Measurements from ENCODE around the gene ELF1. TPM values are rescaled to one million over a fixed set of nuclear protein-coding genes. Genes with fewer than 3 reads are reported as not detected.

Gene ELF1
- total RNA-seq, 2 experiments from 2014 or later, result 75.2 to 87.0 TPM

GRCh38 chr13:40971321-40971720, 47.8 kb downstream of the ELF1 start:
- ChIA-PET POLR2A (interaction anchor here (0.6 kb wide), 1 partner anchor 945 kb away, joined by 3 read pairs; no protein-coding TSS in a partner anchor), CTCF (interaction anchor here (0.5 to 4.1 kb wide), 4 partner anchors 10 to 41 kb away, joined by 3 to 24 read pairs (median 4); no protein-coding TSS in a partner anchor)
- H3K4me1 Mint-ChIP-seq, result peaks cover 95% of the 10 kb centered on the region
- H3K4me3 Mint-ChIP-seq, result no peak overlapping the region
- H3K27me3 Mint-ChIP-seq, result no peaks in the 10 kb centered on the region
- peaks cover 11% of the 10 kb centered on the region for H3K36me3 Mint-ChIP-seq (ENCODE audit: low read depth)
- DNase-seq (no peak), ATAC-seq (no peak)
- no peaks in the 10 kb centered on the region for H3K9me3 Mint-ChIP-seq (ENCODE audit: low read depth)
- peak overlapping the region; percentile 58 for H3K27ac Mint-ChIP-seq
- intact Hi-C loops (cut with DNase I, micrococcal nuclease), result loop anchor here in 1 of 2 experiments (10.0 kb wide), 1 partner anchor 357 kb away; no protein-coding TSS in a partner anchor

GRCh38 chr13:40970803-40971202, 48.3 kb downstream of the ELF1 start:
- DNase-seq (no peak), ATAC-seq (no peak)
- CTCF ChIA-PET, result interaction anchor here (0.5 to 1.7 kb wide), 3 partner anchors 19 to 84 kb away, joined by 3 to 6 read pairs (median 3); no protein-coding TSS in a partner anchor
- H3K4me1 Mint-ChIP-seq, result peaks cover 95% of the 10 kb centered on the region
- H3K4me3 Mint-ChIP-seq, result no peak overlapping the region
- H3K36me3 Mint-ChIP-seq (ENCODE audit: low read depth), result peaks cover 11% of the 10 kb centered on the region
- H3K9me3 Mint-ChIP-seq (ENCODE audit: low read depth), result no peaks in the 10 kb centered on the region
- peak overlapping the region; percentile 69 for H3K27ac Mint-ChIP-seq
- intact Hi-C loops (cut with DNase I, micrococcal nuclease), result loop anchor here in 1 of 2 experiments (10.0 kb wide), 1 partner anchor 356 kb away; no protein-coding TSS in a partner anchor
- no peaks in the 10 kb centered on the region for H3K27me3 Mint-ChIP-seq
- POLR2A ChIA-PET, result interaction anchor here (0.6 kb wide), 1 partner anchor 946 kb away, joined by 3 read pairs; no protein-coding TSS in a partner anchor

DNA sequence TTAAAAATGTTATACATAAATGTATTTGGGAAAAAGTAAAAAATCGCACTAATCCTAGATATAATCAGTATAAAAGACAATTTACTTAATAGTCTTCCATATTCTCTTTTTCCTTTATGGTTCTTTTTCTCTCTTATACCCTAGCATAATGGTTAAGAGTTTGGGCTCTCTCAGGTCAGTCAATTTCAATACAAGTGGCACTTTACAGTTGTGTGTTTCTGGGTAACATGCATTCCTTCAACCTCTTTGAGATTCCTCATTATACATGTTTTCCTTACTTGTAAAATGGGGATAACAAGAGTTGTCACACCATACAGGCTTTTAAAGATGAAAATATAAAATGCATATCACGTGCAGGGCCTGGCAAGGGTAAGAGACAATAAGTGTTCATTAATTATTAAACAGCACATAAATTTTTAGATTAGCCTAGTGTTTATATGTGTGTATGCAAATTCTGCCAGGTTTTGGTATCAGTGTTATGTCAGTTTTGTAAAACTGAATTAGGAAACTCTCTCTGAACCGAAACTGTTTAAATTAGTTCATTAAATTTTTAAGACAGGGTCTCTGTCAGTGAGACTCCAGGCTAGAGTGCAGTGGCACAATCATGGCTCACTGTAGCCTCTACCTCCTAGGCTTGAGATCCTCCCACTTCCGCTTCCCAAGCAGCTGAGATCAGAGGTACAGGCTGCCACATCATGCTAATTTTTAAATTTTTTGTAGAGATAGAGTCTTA, 49.8 kb downstream of the ELF1 start:
- Mint-ChIP-seq H3K27ac (peak overlapping the region; percentile 69), H3K27me3 (no peaks in the 10 kb centered on the region), H3K4me1 (peaks cover 94% of the 10 kb centered on the region), H3K36me3 (ENCODE audit: low read depth) (peaks cover 8% of the 10 kb centered on the region), H3K4me3 (peak overlapping the region; percentile 7), H3K9me3 (ENCODE audit: low read depth) (no peaks in the 10 kb centered on the region)
- DNase-seq (peak; percentile 60), ATAC-seq (peak; percentile 84)
- ChIA-PET CTCF (interaction anchor here (0.9 to 1.7 kb wide), 3 partner anchors 41 to 86 kb away, joined by 3 to 6 read pairs (median 4); no protein-coding TSS in a partner anchor), POLR2A (no interaction called here)
- intact Hi-C loops (cut with DNase I, micrococcal nuclease), result no loop called here

DNA sequence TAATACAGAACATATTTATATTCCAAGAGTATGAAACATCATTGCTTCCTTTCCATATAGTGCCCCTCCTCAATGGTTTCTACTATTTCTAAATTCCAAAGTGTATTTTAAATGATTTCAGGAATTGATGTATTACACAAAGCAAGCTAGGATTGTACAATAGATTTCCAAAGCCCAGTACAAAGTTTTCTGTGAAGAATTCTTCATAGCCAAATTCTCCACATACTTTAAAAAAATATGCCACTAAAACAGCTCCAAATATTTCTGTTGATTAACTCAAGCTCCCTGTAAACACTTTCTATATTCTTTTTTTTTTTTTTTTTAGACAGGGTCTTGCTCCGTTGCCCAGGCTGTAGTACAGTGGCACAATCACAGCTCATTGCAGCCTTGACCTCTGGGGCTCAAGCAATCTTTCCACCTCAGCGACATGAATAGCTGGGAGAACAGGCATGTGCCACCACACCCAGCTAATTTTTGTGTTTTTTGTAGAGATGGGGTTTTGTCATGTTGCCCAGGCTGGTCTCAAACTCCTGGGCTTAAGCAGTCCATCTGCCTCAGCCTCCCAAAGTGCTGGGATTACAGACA, 50.6 kb downstream of the ELF1 start:
- Mint-ChIP-seq H3K4me3 (no peak overlapping the region), H3K27me3 (no peaks in the 10 kb centered on the region), H3K27ac (no peak overlapping the region), H3K9me3 (ENCODE audit: low read depth) (no peaks in the 10 kb centered on the region), H3K4me1 (peaks cover 94% of the 10 kb centered on the region), H3K36me3 (ENCODE audit: low read depth) (peaks cover 10% of the 10 kb centered on the region)
- no peak for DNase-seq
- ATAC-seq, result no peak
- CTCF ChIA-PET, result interaction anchor here (0.6 to 1.3 kb wide), 6 partner anchors 12 to 86 kb away, joined by 3 to 6 read pairs (median 4); partner anchors contain the start of gene ELF1
- POLR2A ChIA-PET, result interaction anchor here (0.6 kb wide), 1 partner anchor 51 kb away, joined by 5 read pairs; the partner anchor contains the start of gene ELF1
- intact Hi-C loops (cut with DNase I, micrococcal nuclease), result no loop called here

- ChIA-PET CTCF (interaction anchor here (1.4 to 3.6 kb wide), 3 partner anchors 8 to 15 kb away, joined by 6 to 21 read pairs (median 8); no protein-coding TSS in a partner anchor), POLR2A (no interaction called here)
- Mint-ChIP-seq H3K4me3 (no peak overlapping the region), H3K36me3 (ENCODE audit: low read depth) (peaks cover 12% of the 10 kb centered on the region), H3K27me3 (no peaks in the 10 kb centered on the region), H3K27ac (no peak overlapping the region), H3K9me3 (ENCODE audit: low read depth) (no peaks in the 10 kb centered on the region), H3K4me1 (peaks cover 92% of the 10 kb centered on the region)
- DNase-seq, result no peak
- ATAC-seq, result no peak
- intact Hi-C loops (cut with DNase I, micrococcal nuclease), result no loop called here
Observed at GRCh38 chr13:40966298-40966697, 52.8 kb downstream of the ELF1 start.

- Mint-ChIP-seq H3K27ac (no peak overlapping the region), H3K4me1 (peaks cover 79% of the 10 kb centered on the region), H3K27me3 (no peaks in the 10 kb centered on the region), H3K9me3 (ENCODE audit: low read depth) (no peaks in the 10 kb centered on the region), H3K36me3 (ENCODE audit: low read depth) (peaks cover 18% of the 10 kb centered on the region), H3K4me3 (no peak overlapping the region)
- ChIA-PET CTCF (interaction anchor here (1.7 to 3.6 kb wide), 2 partner anchors 11 to 90 kb away, joined by 6 to 21 read pairs; no protein-coding TSS in a partner anchor), POLR2A (interaction anchor here (0.6 kb wide), 1 partner anchor 150 kb away, joined by 8 read pairs; no protein-coding TSS in a partner anchor)
- DNase-seq (no peak), ATAC-seq (peak; percentile 71)
- intact Hi-C loops (cut with DNase I, micrococcal nuclease), result no loop called here
Observed at GRCh38 chr13:40963927-40964326, 55.2 kb downstream of the ELF1 start.

DNA sequence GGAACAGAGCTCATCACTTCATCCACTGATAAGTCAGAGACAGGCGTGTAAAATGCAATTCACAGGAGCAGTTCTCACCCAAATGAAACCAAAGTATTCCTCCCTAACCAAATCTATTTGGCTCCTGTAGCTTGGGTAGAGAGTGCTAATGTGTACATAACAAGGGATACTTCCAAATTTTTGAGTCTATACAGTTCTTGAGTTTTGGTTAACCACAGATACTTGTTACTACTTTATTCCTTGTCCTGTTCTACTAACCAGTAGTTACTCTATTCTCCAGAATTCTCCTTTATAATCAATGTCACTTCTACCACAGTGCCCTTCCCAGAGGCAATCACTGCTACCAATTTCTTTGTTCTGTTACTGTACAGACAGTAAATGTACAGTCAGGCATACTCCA, 57.3 kb downstream of the ELF1 start:
- peak overlapping the region; percentile 10 for H3K4me3 Mint-ChIP-seq
- DNase-seq (no peak), ATAC-seq (peak; percentile 59)
- CTCF ChIA-PET, result interaction anchor here (1.3 to 3.0 kb wide), 2 partner anchors 10 to 13 kb away, joined by 4 to 15 read pairs; no protein-coding TSS in a partner anchor
- H3K27ac Mint-ChIP-seq, result peak overlapping the region; percentile 76
- no peaks in the 10 kb centered on the region for H3K27me3 Mint-ChIP-seq
- no peaks in the 10 kb centered on the region for H3K9me3 Mint-ChIP-seq (ENCODE audit: low read depth)
- H3K4me1 Mint-ChIP-seq, result peaks cover 69% of the 10 kb centered on the region
- peaks cover 35% of the 10 kb centered on the region for H3K36me3 Mint-ChIP-seq (ENCODE audit: low read depth)
- POLR2A ChIA-PET, result interaction anchor here (0.7 kb wide), 2 partner anchors 52 to 83 kb away, joined by 3 to 4 read pairs; no protein-coding TSS in a partner anchor
- intact Hi-C loops (cut with DNase I, micrococcal nuclease), result no loop called here

- ChIA-PET POLR2A (interaction anchor here (0.7 kb wide), 2 partner anchors 52 to 83 kb away, joined by 3 to 4 read pairs; no protein-coding TSS in a partner anchor), CTCF (interaction anchor here (0.7 to 3.0 kb wide), 3 partner anchors 11 to 196 kb away, joined by 4 to 15 read pairs (median 4); no protein-coding TSS in a partner anchor)
- H3K36me3 Mint-ChIP-seq (ENCODE audit: low read depth), result peaks cover 38% of the 10 kb centered on the region
- DNase-seq, result no peak
- H3K9me3 Mint-ChIP-seq (ENCODE audit: low read depth), result no peaks in the 10 kb centered on the region
- no peak for ATAC-seq
- H3K4me1 Mint-ChIP-seq, result peaks cover 62% of the 10 kb centered on the region
- intact Hi-C loops (cut with DNase I, micrococcal nuclease), result no loop called here
- H3K4me3 Mint-ChIP-seq, result peak overlapping the region; percentile 10
- H3K27ac Mint-ChIP-seq, result peak overlapping the region; percentile 76
- H3K27me3 Mint-ChIP-seq, result no peaks in the 10 kb centered on the region
Observed at GRCh38 chr13:40961214-40961613, 57.9 kb downstream of the ELF1 start.

- no peak for ATAC-seq
- intact Hi-C loops (cut with DNase I, micrococcal nuclease), result no loop called here
- POLR2A ChIA-PET, result no interaction called here
- H3K9me3 Mint-ChIP-seq (ENCODE audit: low read depth), result no peaks in the 10 kb centered on the region
- CTCF ChIA-PET, result interaction anchor here (0.7 to 3.0 kb wide), 3 partner anchors 11 to 195 kb away, joined by 4 to 15 read pairs (median 4); no protein-coding TSS in a partner anchor
- no peaks in the 10 kb centered on the region for H3K27me3 Mint-ChIP-seq
- peaks cover 57% of the 10 kb centered on the region for H3K4me1 Mint-ChIP-seq
- H3K36me3 Mint-ChIP-seq (ENCODE audit: low read depth), result peaks cover 39% of the 10 kb centered on the region
- H3K27ac Mint-ChIP-seq, result peak overlapping the region; percentile 25
- no peak overlapping the region for H3K4me3 Mint-ChIP-seq
- DNase-seq, result no peak
Observed at GRCh38 chr13:40960716-40961115, 58.4 kb downstream of the ELF1 start.

- Mint-ChIP-seq H3K4me3 (no peak overlapping the region), H3K27me3 (no peaks in the 10 kb centered on the region), H3K4me1 (peaks cover 43% of the 10 kb centered on the region), H3K27ac (peak overlapping the region; percentile 52), H3K9me3 (ENCODE audit: low read depth) (no peaks in the 10 kb centered on the region), H3K36me3 (ENCODE audit: low read depth) (peaks cover 43% of the 10 kb centered on the region)
- CTCF ChIA-PET, result interaction anchor here (0.5 to 1.3 kb wide), 2 partner anchors 15 to 680 kb away, joined by 3 read pairs; no protein-coding TSS in a partner anchor
- POLR2A ChIA-PET, result no interaction called here
- intact Hi-C loops (cut with DNase I, micrococcal nuclease), result no loop called here
- ATAC-seq, result no peak
- no peak for DNase-seq
Observed at GRCh38 chr13:40958655-40959054, 60.5 kb downstream of the ELF1 start.

DNA sequence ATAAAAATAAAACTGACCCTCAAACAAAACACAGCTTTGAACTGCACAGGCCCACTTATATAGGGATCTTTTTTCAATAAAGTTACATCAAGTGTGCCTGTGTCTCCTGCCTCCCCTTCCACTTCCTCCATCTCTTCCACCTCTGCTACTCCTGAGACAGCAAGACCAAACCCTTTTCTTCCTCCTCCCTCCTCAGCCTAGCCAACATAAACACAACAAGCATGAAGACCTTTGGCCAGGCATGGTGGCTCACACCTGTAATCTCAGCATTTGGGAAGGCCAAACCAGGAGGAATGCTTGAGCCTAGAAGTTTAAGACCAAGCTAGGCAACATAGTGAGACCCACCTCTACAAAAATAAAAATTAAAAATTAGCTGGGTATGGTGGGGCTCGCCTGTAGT, 72.6 kb downstream of the ELF1 start:
- ChIA-PET CTCF (interaction anchor here (1.2 to 1.7 kb wide), 3 partner anchors 9 to 38 kb away, joined by 3 to 6 read pairs (median 4); no protein-coding TSS in a partner anchor), POLR2A (interaction anchor here (1.0 kb wide), 1 partner anchor 19 kb away, joined by 3 read pairs; no protein-coding TSS in a partner anchor)
- no peak for DNase-seq
- intact Hi-C loops (cut with DNase I, micrococcal nuclease), result no loop called here
- H3K9me3 Mint-ChIP-seq (ENCODE audit: low read depth), result no peaks in the 10 kb centered on the region
- ATAC-seq, result no peak
- peaks cover 62% of the 10 kb centered on the region for H3K36me3 Mint-ChIP-seq (ENCODE audit: low read depth)
- H3K4me3 Mint-ChIP-seq, result no peak overlapping the region
- no peaks in the 10 kb centered on the region for H3K27me3 Mint-ChIP-seq
- peaks cover 19% of the 10 kb centered on the region for H3K4me1 Mint-ChIP-seq
- peak overlapping the region; percentile 83 for H3K27ac Mint-ChIP-seq

Measured in activated CD4-positive, alpha-beta T cell treated with anti-CD3 and anti-CD28 coated beads for 36 hours (primary cell).